ENCODE data around the gene RASSF1. TPM values are rescaled to one million over a fixed set of nuclear protein-coding genes. Genes with fewer than 3 reads are reported as not detected.

Gene RASSF1
- total and polyA plus RNA-seq, 2 of the 13 experiments (the other 11 are each of a cell fraction or from before 2014, with no cell fraction given), result 10.2 to 27.5 TPM

GRCh38 chr3:50327943-50328691 lies 12.5 kb downstream of the RASSF1 start, which contains the start of gene TUSC2 (continued):
- TF ChIP-seq ARID3A (IDR thresholded peaks at IDR 0.05; ENCODE audit: low read depth, low read length) (no peak), RFX3 (CRISPR knock-in tag; IDR thresholded peaks at IDR 0.05) (no peak), GABPA (IDR thresholded peaks at IDR 0.05; ENCODE audit: low read depth, low read length) (no peak), GABPA (CRISPR knock-in tag; IDR thresholded peaks at IDR 0.05; ENCODE audit: low read depth) (peak; percentile 95), GPBP1L1 (CRISPR knock-in tag; IDR thresholded peaks at IDR 0.05) (no peak), CEBPG (CRISPR knock-in tag; IDR thresholded peaks at IDR 0.05) (peak; percentile 51; the same call in 1 of the 2 replicates), ZNF17 (CRISPR knock-in tag; IDR thresholded peaks at IDR 0.05) (no peak), ZBTB21 (CRISPR knock-in tag; IDR thresholded peaks at IDR 0.05) (no peak), ZNF703 (CRISPR knock-in tag; IDR thresholded peaks at IDR 0.05; ENCODE audit: borderline replicate concordance) (no peak), PRPF4 (IDR thresholded peaks at IDR 0.05; ENCODE audit: low read depth, low read length, poor library complexity, severe bottlenecking) (no peak), ZBTB38 (CRISPR knock-in tag; IDR thresholded peaks at IDR 0.05) (peak; percentile 49; the same call in 1 of the 2 replicates), ZNF564 (CRISPR knock-in tag; IDR thresholded peaks at IDR 0.05) (peak; percentile 63; the same call in 1 of the 2 replicates), AKAP8 (CRISPR knock-in tag; IDR thresholded peaks at IDR 0.05) (peak; percentile 87), KLF16 (CRISPR knock-in tag; IDR thresholded peaks at IDR 0.05) (no peak; a peak in 2 of 4 replicates), IKZF1 (IDR thresholded peaks at IDR 0.05) (no peak), ZBTB20 (CRISPR knock-in tag; IDR thresholded peaks at IDR 0.05; ENCODE audit: borderline replicate concordance, low read depth) (no peak), ZNF121 (CRISPR knock-in tag; IDR thresholded peaks at IDR 0.05) (peak; percentile 86), ZNF484 (CRISPR knock-in tag; IDR thresholded peaks at IDR 0.05; ENCODE audit: borderline replicate concordance, low read depth) (no peak), RBM39 (IDR thresholded peaks at IDR 0.05; ENCODE audit: low read depth, low read length, poor library complexity, severe bottlenecking) (no peak), SNAPC2 (CRISPR knock-in tag; IDR thresholded peaks at IDR 0.05) (no peak), ZNF761 (CRISPR knock-in tag; conservative IDR thresholded peaks at IDR 0.05) (no peak), ZNF382 (CRISPR knock-in tag; IDR thresholded peaks at IDR 0.05; ENCODE audit: borderline replicate concordance) (no peak), SOX5 (CRISPR knock-in tag; IDR thresholded peaks at IDR 0.05; ENCODE audit: borderline replicate concordance) (no peak), ZFP62 (CRISPR knock-in tag; IDR thresholded peaks at IDR 0.05) (no peak), NRL (CRISPR knock-in tag; IDR thresholded peaks at IDR 0.05; ENCODE audit: borderline replicate concordance) (peak; percentile 38; the same call in 1 of the 2 replicates)
- TF ChIP-seq, protein P1, sequence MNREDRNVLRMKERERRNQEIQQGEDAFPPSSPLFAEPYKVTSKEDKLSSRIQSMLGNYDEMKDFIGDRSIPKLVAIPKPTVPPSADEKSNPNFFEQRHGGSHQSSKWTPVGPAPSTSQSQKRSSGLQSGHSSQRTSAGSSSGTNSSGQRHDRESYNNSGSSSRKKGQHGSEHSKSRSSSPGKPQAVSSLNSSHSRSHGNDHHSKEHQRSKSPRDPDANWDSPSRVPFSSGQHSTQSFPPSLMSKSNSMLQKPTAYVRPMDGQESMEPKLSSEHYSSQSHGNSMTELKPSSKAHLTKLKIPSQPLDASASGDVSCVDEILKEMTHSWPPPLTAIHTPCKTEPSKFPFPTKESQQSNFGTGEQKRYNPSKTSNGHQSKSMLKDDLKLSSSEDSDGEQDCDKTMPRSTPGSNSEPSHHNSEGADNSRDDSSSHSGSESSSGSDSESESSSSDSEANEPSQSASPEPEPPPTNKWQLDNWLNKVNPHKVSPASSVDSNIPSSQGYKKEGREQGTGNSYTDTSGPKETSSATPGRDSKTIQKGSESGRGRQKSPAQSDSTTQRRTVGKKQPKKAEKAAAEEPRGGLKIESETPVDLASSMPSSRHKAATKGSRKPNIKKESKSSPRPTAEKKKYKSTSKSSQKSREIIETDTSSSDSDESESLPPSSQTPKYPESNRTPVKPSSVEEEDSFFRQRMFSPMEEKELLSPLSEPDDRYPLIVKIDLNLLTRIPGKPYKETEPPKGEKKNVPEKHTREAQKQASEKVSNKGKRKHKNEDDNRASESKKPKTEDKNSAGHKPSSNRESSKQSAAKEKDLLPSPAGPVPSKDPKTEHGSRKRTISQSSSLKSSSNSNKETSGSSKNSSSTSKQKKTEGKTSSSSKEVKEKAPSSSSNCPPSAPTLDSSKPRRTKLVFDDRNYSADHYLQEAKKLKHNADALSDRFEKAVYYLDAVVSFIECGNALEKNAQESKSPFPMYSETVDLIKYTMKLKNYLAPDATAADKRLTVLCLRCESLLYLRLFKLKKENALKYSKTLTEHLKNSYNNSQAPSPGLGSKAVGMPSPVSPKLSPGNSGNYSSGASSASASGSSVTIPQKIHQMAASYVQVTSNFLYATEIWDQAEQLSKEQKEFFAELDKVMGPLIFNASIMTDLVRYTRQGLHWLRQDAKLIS (CRISPR knock-in tag; IDR thresholded peaks at IDR 0.05), result no peak
